GM12892 (cell line): ENCODE data around the gene OR6B3.

Experiments used
- POLR2A ChIP-seq: IDR thresholded peaks from 2 replicates; pipeline ENCODE4 v1.6.1; 2011; ENCODE audit warnings: low read depth, low read length, control low read depth
- POLR2AphosphoS5 ChIP-seq: IDR thresholded peaks from 2 replicates; pipeline ENCODE4 v1.6.1; 2011; ENCODE audit warnings: low read depth, low read length, control low read depth

DNA sequence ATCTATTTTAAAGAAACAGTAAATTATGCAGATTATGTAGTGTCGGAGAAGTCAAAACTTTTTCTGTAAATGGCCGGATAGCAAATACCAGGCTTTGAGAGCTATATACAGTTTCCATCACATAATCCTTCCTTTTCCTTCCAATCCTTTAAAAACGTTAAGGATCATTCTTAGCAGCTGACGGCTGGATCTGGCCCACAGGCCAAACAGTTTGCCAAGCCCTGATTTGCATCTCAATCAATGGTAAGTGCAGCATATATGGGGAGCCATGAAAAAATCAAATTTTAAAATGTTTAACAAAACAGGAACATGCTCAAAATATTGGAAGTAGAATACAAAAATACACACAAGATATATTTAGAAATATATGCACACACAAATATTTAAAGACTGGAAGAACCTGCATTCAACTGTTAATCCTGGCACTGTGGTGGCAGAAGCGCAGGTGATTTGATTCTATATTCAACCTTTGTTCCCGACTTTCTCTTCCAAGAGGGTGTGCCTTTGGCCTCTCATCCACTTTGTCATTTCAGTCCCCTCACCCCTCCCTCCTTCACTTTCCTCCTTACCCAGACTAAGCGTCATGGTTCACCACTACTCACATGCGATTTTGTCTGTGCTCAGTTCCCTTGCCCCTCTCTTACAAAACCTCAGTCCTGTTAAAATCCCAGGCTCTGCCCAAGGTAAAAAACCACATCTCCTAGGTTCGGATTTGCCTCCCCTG, 55.5 kb downstream of the OR6B3 start:
- TF ChIP-seq POLR2A (no peak), POLR2AphosphoS5 (no peak)
